ENCODE measurements around the gene PADI3. TPM values are rescaled to one million over a fixed set of nuclear protein-coding genes. Genes with fewer than 3 reads are reported as not detected.

PADI3 gene, protein sequence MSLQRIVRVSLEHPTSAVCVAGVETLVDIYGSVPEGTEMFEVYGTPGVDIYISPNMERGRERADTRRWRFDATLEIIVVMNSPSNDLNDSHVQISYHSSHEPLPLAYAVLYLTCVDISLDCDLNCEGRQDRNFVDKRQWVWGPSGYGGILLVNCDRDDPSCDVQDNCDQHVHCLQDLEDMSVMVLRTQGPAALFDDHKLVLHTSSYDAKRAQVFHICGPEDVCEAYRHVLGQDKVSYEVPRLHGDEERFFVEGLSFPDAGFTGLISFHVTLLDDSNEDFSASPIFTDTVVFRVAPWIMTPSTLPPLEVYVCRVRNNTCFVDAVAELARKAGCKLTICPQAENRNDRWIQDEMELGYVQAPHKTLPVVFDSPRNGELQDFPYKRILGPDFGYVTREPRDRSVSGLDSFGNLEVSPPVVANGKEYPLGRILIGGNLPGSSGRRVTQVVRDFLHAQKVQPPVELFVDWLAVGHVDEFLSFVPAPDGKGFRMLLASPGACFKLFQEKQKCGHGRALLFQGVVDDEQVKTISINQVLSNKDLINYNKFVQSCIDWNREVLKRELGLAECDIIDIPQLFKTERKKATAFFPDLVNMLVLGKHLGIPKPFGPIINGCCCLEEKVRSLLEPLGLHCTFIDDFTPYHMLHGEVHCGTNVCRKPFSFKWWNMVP
- total RNA-seq = not detected

GRCh38 chr1:17248781-17249180, at the start of gene PADI3:
Gene PADI3, plus strand, starts transcription at chr1:17249098. Its CDS starts 40 bp downstream, at chr1:17249138.
- TF ChIP-seq, protein P1, sequence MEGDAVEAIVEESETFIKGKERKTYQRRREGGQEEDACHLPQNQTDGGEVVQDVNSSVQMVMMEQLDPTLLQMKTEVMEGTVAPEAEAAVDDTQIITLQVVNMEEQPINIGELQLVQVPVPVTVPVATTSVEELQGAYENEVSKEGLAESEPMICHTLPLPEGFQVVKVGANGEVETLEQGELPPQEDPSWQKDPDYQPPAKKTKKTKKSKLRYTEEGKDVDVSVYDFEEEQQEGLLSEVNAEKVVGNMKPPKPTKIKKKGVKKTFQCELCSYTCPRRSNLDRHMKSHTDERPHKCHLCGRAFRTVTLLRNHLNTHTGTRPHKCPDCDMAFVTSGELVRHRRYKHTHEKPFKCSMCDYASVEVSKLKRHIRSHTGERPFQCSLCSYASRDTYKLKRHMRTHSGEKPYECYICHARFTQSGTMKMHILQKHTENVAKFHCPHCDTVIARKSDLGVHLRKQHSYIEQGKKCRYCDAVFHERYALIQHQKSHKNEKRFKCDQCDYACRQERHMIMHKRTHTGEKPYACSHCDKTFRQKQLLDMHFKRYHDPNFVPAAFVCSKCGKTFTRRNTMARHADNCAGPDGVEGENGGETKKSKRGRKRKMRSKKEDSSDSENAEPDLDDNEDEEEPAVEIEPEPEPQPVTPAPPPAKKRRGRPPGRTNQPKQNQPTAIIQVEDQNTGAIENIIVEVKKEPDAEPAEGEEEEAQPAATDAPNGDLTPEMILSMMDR (IDR thresholded peaks at IDR 0.05; ENCODE audit: low read depth) = no peak

GRCh38 chr1:17199267-17200044, 49.4 kb upstream of the PADI3 start:
- TF ChIP-seq, protein P1 (IDR thresholded peaks at IDR 0.05; ENCODE audit: low read depth) = no peak

- TF ChIP-seq, protein P1 (IDR thresholded peaks at IDR 0.05; ENCODE audit: low read depth) = no peak
Measured at GRCh38 chr1:17200246-17200645, 48.7 kb upstream of the PADI3 start.

GRCh38 chr1:17200756-17201155, 48.1 kb upstream of the PADI3 start:
- TF ChIP-seq, protein P1 (IDR thresholded peaks at IDR 0.05; ENCODE audit: low read depth) = no peak

GRCh38 chr1:17201201-17202021, 47.5 kb upstream of the PADI3 start:
- TF ChIP-seq, protein P1 (IDR thresholded peaks at IDR 0.05; ENCODE audit: low read depth) = no peak

GRCh38 chr1:17204546-17205440, 44.1 kb upstream of the PADI3 start, which contains the start of gene PADI1:
Gene PADI1, plus strand, starts transcription at chr1:17205128. Its CDS starts 90 bp downstream, at chr1:17205218.
- TF ChIP-seq, protein P1 (IDR thresholded peaks at IDR 0.05; ENCODE audit: low read depth) = no peak
